GM21528 (cell line): ENCODE results near the gene GUCA2B.

Experiments
- ATAC-seq: cut with Tn5 transposase; IDR thresholded peaks from one replicate; pipeline ENCODE4 v1.9.1; 2021; ENCODE audit warnings: mild to moderate bottlenecking, moderate library complexity; ENCODE audit not compliant: unreplicated experiment, low FRiP score

The GUCA2B gene

DNA sequence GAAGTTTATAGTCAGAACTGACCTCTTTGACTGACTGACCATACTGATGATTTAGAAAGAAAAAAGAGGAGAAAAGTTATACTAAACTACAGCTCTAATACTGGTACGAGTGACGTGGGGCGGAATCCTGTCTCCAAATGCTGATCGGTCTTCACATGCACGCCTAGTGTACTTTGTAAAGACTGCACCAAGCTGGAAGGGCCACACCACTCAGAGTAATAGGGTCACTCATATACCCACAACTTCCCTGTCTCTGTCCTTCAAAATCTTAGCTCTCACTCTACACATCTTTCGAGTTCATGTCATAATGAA is 30.7 kb downstream of the GUCA2B start:
- no peak for ATAC-seq

DNA sequence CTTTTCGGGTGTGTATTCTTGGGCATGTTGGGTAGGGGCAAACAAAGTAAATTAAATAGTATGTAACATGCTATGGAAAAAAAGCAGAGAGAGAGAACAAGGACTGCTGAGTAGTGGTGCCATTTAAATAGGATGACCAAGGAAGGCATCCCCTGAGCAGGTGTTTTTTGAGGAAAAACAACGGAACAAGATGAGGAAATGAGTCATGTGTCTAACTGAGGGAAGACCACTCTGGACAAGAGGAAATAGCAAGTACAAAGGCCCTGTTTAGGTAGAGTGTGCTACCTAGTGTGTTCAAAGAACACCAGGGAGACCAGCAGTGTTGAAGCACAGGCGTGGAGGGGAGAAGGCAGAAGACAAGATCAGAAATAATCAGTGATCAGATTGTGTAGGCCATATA is 31.4 kb downstream of the GUCA2B start:
- no peak for ATAC-seq

DNA sequence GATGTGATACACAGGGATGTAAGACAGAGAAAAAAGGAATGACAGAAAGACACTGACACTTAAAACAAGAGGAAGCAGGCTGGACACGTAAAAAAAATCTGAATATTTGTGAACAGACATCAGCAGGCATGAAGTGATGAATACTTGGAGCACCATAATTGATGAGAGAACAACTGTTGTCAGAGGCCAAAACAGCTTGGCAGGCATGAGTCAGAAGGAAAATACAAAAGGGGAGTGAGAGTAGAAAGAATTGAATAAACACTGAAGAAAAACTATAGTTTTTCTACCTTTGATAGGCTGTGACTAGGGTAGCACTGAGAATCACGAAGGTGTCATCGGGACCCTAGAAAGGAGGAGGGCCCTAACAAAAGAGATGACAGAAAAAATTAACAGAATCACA is 32.9 kb downstream of the GUCA2B start:
- no peak for ATAC-seq

DNA sequence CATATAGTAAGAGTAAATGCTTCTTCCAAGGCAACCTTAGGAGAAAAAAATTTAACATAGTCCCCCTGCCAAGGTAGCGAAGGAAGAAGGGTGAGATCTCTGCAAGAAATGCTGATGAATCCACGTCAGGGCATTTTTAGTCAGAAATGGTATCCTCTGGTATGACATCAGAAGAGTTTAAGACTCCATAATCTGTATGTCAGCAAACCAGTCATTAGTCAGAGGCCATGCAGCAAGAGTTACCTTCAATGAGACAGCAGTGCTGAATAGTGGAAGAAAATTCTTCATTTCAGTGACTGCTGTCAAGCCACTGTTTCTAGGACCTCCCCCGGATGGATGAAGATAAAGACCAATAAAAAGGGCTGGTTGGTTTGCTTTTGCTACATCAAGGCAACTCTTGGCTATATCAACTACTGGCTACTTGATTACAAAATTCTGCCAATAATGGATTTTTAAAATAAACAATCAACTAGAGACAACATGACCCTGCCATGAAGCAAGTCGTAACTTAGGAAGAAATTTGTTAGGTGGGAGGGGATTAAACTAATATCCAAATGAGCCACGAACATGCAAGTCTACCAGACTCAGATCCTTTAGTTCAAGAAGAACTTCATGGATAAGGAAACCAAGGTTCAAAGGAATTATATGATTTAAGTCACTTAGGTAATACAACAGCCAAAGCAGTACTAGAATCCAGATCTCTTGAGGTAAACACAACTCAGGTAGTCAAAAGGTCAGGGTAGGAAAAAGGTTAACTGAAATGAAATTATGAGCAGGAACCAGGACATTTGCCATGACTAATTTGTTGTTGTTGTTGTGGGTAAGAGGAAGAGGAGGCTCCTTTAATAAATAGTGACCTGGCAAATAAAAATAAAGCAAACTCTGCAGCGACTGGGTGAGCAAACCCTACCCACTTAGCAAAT is 37.0 kb downstream of the GUCA2B start:
- ATAC-seq: no peak

DNA sequence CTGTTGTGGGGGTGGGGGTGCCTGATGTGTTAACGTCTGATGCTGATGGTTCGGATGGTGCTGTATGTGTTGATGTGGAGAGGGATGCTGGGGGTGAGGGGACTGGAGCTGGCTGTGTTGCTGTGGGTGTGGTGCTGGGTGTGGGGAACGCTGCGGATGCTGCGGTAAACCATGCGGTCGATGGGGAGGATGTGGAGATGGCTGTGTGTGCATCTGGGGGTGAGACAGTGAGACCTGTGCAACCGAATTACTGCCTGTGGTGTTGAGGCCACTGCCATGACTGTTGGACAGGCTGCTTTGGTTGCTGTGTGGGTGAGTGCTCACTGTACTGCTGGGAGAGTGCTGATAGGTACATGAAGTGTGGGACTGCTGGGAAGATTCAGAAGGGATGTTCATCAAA is 38.1 kb downstream of the GUCA2B start:
- no peak for ATAC-seq

DNA sequence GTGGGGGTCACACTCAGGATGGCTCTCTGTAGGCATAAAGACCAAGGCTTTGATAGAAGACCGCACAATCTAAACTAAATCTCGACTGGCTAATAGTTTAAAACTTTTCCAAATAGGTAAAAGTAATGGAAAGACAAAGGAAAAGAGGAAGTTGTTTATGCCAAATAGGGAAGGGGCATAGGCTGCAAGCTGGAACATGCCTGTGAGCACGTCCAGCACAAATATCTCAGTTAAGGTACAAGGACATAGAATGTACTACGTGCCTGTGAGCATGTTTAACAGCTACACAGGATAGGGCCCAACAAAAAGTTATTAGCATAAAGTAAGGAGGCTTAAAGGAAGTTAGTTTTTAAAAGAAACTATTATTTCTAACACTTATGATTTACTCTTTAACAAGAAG is 38.9 kb downstream of the GUCA2B start:
- ATAC-seq: no peak

DNA sequence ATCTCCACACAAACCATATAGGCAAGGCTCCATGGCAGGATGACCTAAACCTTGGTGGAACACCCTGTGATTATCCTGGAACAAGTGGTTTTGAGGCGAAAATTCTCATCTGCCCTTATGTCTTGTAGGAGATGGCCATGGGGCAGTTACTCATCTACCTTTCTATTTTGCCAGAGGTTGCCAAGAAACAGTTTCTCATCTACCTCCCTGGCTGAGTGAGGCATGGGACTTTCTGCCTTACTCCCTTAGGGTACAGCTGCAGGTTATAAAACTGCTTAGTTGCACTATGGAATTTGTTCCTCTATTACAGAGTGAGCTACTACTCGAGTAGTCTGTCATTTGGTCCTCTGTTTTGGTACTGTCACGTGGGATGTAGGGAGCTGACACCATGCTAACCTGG is 42.6 kb downstream of the GUCA2B start:
- ATAC-seq: no peak

DNA sequence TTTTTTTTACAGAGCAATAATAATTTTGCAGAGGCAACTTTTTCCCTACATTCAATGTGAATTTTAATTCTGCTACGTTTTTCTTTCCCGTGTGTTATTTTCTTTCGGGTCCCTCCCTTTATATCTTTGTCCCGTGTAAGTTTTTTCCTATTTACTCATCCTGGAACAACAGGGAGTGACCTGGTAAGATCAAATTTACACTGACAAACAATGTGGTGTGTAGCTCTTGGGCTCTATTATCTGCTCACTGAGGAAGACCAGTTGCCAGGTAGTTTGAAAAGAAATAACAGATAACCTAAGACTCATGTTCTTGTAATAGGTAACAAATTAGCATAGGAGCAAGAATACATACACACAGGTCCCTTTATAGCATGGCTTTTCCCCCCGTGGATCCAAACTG is 45.0 kb downstream of the GUCA2B start:
- ATAC-seq: no peak

DNA sequence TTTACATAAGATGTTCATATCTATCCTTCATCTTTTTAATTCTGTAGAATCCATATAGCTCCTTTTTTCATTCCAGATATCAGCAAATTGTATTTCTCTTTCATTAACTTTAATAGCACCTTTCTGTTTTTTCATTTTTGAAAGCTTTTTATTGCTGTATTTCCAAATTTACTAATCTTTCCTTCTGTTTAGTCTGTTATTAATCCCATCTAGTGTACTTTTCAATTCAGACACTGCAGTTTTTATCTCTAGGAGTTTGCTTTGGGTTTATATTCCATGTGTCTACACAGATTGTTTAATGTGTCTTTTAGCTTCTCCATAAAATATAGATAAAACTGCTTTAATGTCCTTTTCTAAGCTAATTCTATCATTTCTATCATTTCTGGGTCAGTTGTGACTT is 48.8 kb downstream of the GUCA2B start:
- no peak for ATAC-seq
